Fibroblast of the aortic adventitia (primary cell): Measurements from ENCODE around the gene IFNA14. TPM values are rescaled to one million over a fixed set of nuclear protein-coding genes. Genes with fewer than 3 reads are reported as not detected.

Experiments
- DNase-seq: peaks from one replicate; pipeline ENCODE4 v3.0.0-alpha.2; 2010; ENCODE audit warnings: low read depth
- H3K4me3 ChIP-seq: 2 replicates; pipeline ENCODE4 v1.5.1; 2011; ENCODE audit warnings: low read depth, mild to moderate bottlenecking, control low read depth, low read length, moderate library complexity
- total RNA-seq: library from RNA; depleted of rRNA; stranded (reverse); fragments of >200 nt; gene quantifications from 2 replicates; pipeline ENCODE4 v1.2.3, GENCODE V29; 2012; ENCODE audit warnings: low replicate concordance
- TF ChIP-seq, protein P1 (sequence below): IDR thresholded peaks from 2 replicates; pipeline ENCODE4 v1.5.1; 2011; ENCODE audit warnings: mild to moderate bottlenecking, low read length, control low read depth, inconsistent platforms; ENCODE audit not compliant: insufficient read depth

The IFNA14 gene
- total RNA-seq, 1 donor = not detected

DNA sequence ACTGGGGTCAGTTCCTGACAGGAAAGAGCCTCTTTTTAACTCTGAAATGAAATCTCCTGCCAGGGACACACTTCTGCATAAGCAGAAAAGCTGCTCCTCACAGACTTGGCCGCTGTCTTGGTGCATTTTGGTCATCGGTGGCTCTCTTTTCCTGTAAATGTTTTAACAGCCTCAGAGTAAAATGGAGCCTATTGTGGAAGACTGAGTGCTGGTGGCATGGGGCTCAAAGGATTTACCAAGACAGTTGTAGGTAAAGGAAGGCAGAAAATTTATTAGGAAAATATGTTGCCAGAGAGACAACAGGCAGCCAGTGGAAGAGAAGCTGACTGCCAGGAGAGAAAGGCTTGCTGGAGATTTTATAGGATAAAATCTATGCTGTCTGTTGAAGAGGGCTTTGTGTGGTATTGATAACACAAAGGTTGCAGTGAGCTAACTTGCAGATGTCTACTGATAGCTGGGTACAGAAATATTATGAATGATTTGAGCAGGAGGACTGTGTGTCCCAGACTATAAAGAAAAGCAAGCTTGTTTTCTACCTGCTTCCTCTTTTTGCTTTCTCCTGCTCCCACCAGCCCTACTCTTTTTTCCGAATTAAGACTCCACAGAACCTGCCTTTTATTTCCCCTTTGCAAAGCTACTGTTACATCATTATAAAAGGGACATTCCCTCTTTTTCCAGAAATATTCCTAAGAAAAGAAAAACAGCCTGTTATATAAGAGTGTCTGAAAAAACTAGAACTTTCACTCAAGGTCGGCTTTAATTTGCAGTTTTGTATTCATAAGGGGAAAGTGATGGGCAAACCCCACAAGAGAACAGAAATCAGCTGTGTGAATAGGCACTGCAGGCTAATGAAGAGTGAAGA, 27.9 kb upstream of the IFNA14 start:
- no peak for DNase-seq
- TF ChIP-seq, protein P1, sequence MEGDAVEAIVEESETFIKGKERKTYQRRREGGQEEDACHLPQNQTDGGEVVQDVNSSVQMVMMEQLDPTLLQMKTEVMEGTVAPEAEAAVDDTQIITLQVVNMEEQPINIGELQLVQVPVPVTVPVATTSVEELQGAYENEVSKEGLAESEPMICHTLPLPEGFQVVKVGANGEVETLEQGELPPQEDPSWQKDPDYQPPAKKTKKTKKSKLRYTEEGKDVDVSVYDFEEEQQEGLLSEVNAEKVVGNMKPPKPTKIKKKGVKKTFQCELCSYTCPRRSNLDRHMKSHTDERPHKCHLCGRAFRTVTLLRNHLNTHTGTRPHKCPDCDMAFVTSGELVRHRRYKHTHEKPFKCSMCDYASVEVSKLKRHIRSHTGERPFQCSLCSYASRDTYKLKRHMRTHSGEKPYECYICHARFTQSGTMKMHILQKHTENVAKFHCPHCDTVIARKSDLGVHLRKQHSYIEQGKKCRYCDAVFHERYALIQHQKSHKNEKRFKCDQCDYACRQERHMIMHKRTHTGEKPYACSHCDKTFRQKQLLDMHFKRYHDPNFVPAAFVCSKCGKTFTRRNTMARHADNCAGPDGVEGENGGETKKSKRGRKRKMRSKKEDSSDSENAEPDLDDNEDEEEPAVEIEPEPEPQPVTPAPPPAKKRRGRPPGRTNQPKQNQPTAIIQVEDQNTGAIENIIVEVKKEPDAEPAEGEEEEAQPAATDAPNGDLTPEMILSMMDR = no peak
- H3K4me3 ChIP-seq = no peak overlapping the region

DNA sequence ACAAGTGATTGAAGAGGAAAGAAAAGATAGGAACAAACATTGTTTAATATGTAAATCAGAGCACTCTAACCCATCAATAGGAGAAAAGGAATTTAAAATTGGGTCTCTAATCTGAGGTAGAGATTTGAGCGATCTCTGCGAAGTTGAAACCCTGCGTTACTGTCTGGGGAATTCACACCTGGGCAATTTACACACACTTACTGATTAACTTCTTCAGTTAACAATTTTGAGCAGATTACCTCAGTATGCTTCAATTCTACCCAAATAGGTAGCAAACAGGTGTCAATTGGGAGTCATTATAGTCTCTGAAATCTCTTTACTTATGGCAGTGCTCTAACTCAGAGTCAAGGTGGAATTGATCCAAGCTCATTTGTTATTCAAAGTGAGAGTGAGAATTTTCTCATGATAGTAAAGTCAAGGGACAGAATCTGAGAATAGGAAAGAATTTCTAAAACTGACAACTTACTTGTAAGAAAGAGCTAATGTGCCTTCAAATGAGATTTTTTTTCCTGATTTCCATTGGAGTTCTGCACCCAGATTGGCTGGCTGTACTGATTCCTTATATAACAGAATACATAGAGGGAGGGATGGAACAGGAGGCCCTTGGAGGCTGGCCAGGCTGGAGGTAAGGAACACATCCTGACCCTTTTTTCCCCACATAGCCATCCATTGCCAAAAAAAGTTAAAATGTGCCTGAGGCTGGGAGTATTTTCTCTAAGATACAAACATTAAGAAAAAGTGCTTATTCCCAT, 27.1 kb upstream of the IFNA14 start:
- no peak overlapping the region for H3K4me3 ChIP-seq
- DNase-seq = no peak
- TF ChIP-seq, protein P1 = no peak

DNA sequence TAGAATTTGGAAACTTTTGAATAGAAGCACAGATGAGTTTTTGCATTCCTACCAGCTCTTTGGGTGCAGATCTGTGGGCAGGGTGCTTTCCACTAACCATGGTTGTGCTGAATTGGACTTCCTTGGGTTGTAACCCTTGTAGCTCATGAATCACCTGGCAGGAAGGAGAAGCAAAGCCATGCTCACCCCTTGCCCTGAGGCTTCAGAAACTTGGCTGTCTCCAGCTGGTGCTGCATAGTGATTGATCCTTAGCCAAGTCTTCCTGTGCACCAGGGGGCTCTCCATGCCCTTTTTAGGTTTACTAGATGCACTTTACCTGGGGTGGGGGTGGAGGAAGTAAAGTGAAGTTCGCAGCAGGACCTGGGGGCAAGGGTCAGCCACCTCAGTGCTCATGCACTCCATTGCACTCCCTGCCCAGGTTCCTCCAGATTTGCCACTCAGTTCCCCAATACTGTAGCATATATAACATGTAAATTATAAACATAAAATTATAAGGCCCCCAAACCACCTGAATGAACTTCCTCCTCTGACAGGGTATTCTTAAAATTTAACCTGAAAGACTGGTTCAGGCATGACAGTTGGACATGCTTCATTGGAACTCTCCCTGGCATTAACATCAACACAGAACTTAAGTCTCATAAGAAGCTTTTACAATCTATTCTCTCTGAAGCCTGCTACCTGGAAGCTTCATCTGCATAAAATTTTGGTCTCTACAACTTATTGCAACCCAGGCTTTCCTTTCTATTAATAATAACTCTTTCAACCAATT, 25.8 kb upstream of the IFNA14 start:
- no peak for DNase-seq
- TF ChIP-seq, protein P1 = no peak
- H3K4me3 ChIP-seq = no peak overlapping the region

DNA sequence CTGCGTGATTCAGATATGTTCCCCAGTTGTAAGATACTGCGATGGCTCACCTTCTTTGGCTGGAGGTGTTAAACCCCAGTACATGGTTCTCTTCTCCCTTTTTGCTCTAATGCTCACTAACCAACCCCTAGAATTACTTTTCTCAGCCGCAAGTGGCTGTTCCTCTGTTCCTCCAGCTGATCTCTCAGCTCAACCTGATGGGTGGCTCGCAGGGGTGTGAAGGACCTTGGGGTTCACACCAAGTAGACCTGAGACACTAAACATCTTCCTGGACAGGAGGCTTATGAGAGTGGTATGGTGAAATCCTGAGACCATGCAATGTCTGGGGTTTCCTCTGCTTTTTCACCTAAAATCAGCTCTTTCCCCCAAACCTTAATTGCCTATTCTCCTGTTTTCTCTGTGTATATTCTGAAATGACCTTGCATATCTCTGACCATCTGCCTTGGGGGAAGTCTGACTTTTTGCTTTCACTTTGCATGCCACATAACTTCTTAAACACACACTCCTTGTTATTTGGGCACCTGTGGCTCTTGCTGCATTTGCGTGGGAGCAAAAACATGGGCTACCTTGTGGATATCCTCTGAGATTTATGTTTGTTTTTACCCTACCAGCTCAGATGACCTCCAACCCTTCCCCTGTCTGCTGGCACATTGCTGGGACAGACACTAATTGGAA, 15.9 kb upstream of the IFNA14 start:
- H3K4me3 ChIP-seq = no peak overlapping the region
- TF ChIP-seq, protein P1 = no peak
- no peak for DNase-seq

DNA sequence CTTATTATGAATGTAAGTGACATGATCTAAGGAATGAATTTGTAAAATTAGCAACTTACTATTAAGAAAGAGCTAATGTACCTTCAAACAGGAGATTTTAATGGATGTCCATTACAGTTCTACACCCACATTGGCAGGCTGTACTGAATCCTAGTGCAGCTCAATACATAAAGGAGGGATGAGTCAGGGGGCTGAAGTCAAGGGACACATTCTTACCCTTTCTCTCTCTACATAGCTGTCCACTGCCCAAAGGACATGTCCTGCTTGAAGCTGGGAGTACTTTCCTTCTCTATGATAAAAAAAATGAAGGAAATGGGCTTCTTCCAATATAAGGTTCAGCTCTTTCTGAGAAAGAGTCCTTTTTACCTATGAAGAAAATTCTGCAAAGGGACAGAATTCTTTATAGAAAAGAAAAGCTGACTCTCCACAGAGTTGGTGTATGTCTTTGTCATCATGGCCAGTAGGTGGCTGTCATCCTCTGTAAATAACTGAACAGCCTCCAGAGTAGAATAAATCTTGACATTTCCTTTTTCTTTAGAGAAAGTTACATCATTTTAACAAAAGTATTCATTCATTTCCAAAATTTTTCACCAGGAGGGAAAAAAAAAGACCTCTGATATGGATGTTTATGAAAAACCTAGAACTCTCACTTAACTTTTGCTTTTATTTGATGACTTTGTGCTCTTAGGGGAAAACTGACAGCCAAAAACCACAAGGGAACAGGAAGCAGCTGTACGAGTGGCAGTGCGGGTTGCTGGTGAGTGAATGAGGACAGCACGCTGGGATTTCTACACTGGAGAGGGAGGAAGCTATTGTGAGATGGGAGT, 13.1 kb upstream of the IFNA14 start:
- TF ChIP-seq, protein P1 = peak; percentile 39
- no peak overlapping the region for H3K4me3 ChIP-seq
- DNase-seq = peak; percentile 31

- TF ChIP-seq, protein P1 = no peak
- H3K4me3 ChIP-seq = no peak overlapping the region
- DNase-seq = no peak
Observed at GRCh38 chr9:21251638-21252037, 11.8 kb upstream of the IFNA14 start.
